K562 (cell line): ENCODE results near the gene DCAF15. TPM values are rescaled to one million over a fixed set of nuclear protein-coding genes. Genes with fewer than 3 reads are reported as not detected.

Experiments used
- CBX3 ChIP-seq, 2 experiments: IDR thresholded peaks; 1 replicate in 1 of 2; 2 replicates in 1 of 2; pipeline ENCODE4 v1.6.1; 2012; ENCODE audit warnings: inconsistent platforms in 2 of 2, low read length in 2 of 2, borderline replicate concordance in 1 of 2, control low read depth in 1 of 2
- CREM ChIP-seq: IDR thresholded peaks from 2 replicates; pipeline ENCODE4 v1.6.1; 2014; ENCODE audit warnings: antibody characterized with exemption, low read depth
- ETV5 ChIP-seq: sonication (generic); formaldehyde crosslinking; IDR thresholded peaks from 2 replicates; pipeline ENCODE4 v1.4.0; 2020; ENCODE audit warnings: low read depth, mild to moderate bottlenecking, missing genetic modification reagents
- HMGN3 ChIP-seq: IDR thresholded peaks from 2 replicates; pipeline ENCODE4 v1.6.1; 2011; ENCODE audit warnings: borderline replicate concordance, low read depth, mild to moderate bottlenecking, mixed read lengths, low read length; ENCODE audit not compliant: insufficient read length; ENCODE audit errors: extremely low read depth
- KLF16 ChIP-seq: IDR thresholded peaks from 2 replicates; pipeline ENCODE4 v1.6.1; 2016; ENCODE audit warnings: antibody characterized with exemption
- POLR2B ChIP-seq: fragments of 450-650 bp; IDR thresholded peaks from 2 replicates; pipeline ENCODE4 v1.6.1; 2018; ENCODE audit warnings: low read depth; ENCODE audit not compliant: partially characterized antibody
- PTRF ChIP-seq: fragments of 450-650 bp; IDR thresholded peaks from 2 replicates; pipeline ENCODE4 v1.6.1; 2016; ENCODE audit warnings: mild to moderate bottlenecking, missing genetic modification characterization, missing compliant biosample characterization
- RAD51 ChIP-seq: fragments of 450-650 bp; IDR thresholded peaks from 2 replicates; pipeline ENCODE4 v1.7.1; 2016; ENCODE audit warnings: low read depth, mild to moderate bottlenecking, borderline replicate concordance
- REST ChIP-seq, 2 experiments: fragments of 450-650 bp; formaldehyde crosslinking in 1 of 2; IDR thresholded peaks; 2 replicates each; pipeline versions ENCODE4 v1.4.0 to v1.6.1; 2014 to 2020; ENCODE audit warnings: mild to moderate bottlenecking in 2 of 2, borderline replicate concordance in 1 of 2, low read depth in 1 of 2
- STAT5B ChIP-seq: fragments of 250-450 bp; sonication (Bioruptor Pico); IDR thresholded peaks from 2 replicates; pipeline ENCODE4 v1.8.0; 2021; ENCODE audit warnings: mild to moderate bottlenecking, inconsistent platforms
- ZFP1 ChIP-seq: fragments of 450-650 bp; formaldehyde crosslinking; IDR thresholded peaks from 2 replicates; pipeline ENCODE4 v1.4.0; 2020; ENCODE audit warnings: mild to moderate bottlenecking, mixed read lengths
- ZNF512 ChIP-seq: IDR thresholded peaks from 2 replicates; pipeline ENCODE4 v1.6.1; 2016; ENCODE audit warnings: missing genetic modification characterization, missing compliant biosample characterization
- polyA plus RNA-seq, 8 experiments: library from polyadenylated mRNA; depleted of rRNA in 4 of 8; stranded (reverse) in 5 of 8; unstranded in 3 of 8; fragments of >200 nt; fragmentation: Nextera tagmentation in 2 of 8; fragmentation: Illumina TruSeq in 1 of 8; extraction: Ambion mirVana in 2 of 8; extraction: Trizol in 1 of 8; gene quantifications; 2 replicates each; pipeline versions ENCODE4 v1.2.1 to v1.2.3, GENCODE V29; 2011 to 2014; ENCODE audit warnings: inconsistent platforms in 1 of 8, missing spikeins in 1 of 8
- total RNA-seq, 7 experiments: library from RNA; depleted of rRNA in 6 of 7; stranded (reverse); fragments of >200 nt in 6 of 7; fragmentation: Illumina TruSeq in 2 of 7; extraction: Trizol in 2 of 7; gene quantifications; 2 replicates each; pipeline versions ENCODE4 v1.2.1 to v1.2.3, GENCODE V29; 2011 to 2021; ENCODE audit warnings: low replicate concordance in 1 of 7

DCAF15 gene
- total and polyA plus RNA-seq, 9 of the 15 experiments (the other 6 are each of a cell fraction or from before 2014, with no cell fraction given): 0.17 to 68.5 (median 27.7) TPM

- TF ChIP-seq ZNF512 (tag) (no peak), CREM (no peak), POLR2B (no peak), PTRF (tag) (no peak), CBX3 (IDR thresholded peaks at IDR 0.05; ENCODE audit: borderline replicate concordance in 1 of 2, low read length in 2 of 2) (0 out of 3 replicates have a peak, but pooled peaks of 1 of the 2 experiments have one; percentile 48), ETV5 (no peak), REST (IDR thresholded peaks at IDR 0.05; ENCODE audit: borderline replicate concordance) (peak; percentile 59), REST (CRISPR knock-in tag; IDR thresholded peaks at IDR 0.05; ENCODE audit: low read depth) (no peak), KLF16 (no peak), STAT5B (no peak), HMGN3 (no peak), RAD51 (peak; percentile 81), ZFP1 (CRISPR knock-in tag) (no peak)
- TF ChIP-seq, all 486 proteins: peak for 9
Measured at GRCh38 chr19:13942023-13942684, 10.2 kb upstream of the DCAF15 start (continued).
